ENCODE results near the gene UBE2J2. TPM values are rescaled to one million over a fixed set of nuclear protein-coding genes. Genes with fewer than 3 reads are reported as not detected.
A peak's percentile ranks its signal among the peaks of the same experiment; 100 is the strongest.

UBE2J2 gene
- polyA plus RNA-seq, 1 donor from 2014 or later: 79.7 TPM

DNA sequence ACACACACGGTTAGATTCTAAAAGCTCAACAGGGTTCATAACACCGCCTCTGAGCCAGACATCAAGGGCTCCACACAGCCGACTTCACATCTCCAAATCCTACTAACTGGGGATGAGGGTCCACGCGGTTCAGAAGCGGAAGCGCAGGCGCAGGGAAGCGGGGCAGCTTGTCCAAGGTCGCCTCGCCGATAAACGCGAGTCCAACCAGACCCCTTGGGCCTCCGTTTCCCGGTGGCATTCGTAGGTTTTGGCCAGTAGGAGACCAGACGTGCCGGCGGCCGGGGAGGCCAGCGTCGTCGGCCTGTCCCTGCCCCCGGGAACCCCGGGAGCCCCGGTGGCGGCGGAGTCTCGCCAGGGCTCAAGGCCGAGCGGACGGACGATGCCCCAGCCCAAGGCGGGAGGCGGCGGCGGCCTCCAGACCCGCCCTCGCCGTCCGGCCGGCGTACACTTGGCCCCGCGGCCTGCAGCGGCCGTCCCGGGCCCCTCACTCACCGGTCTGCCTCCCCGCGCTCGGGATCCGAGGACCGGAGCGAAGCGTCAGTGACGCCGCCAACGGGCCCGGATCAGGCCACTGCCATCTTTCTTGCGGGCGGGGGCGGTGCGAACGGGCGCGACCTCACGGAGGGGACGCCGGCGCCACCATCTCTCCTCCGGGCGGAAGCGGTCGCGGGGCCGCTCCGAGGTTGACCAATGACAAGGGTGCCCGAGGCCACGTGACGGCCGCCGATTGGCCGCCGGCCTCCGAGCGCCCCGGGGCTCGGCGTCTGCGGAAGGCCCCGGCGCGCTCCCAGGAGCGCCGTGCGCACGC is 42.0 kb downstream of the UBE2J2 start, which contains the start of gene SDF4:
SDF4 (minus strand) TSS at position 602 of the 808 bp plus-strand sequence. CDS start 3,229 bp downstream, outside the sequence.
- Histone ChIP-seq H3K9me2 (ENCODE audit: insufficient read depth, low read length) (no peaks in the 10 kb centered on the region), H3K36me3 (ENCODE audit: insufficient read depth, low read length) (no peaks in the 10 kb centered on the region), H3K4me3 (ENCODE audit: low read length) (peak within 1 kb of the TSS; percentile 94), H3K9ac (ENCODE audit: low read length) (peak within 1 kb of the TSS; percentile 87), H3F3A (ENCODE audit: insufficient read depth, low read length, poor library complexity, severe bottlenecking) (no peaks in the 10 kb centered on the region), H3K27ac (ENCODE audit: low read length) (peak within 1 kb of the TSS; percentile 74), H3K27me3 (ENCODE audit: insufficient read depth, low read depth, low read length) (no peaks in the 10 kb centered on the region), H3K4me2 (ENCODE audit: low read length) (peak within 1 kb of the TSS; percentile 95), H3K79me2 (replicated peaks; ENCODE audit: insufficient read depth, low read length) (peaks cover 24% of the 10 kb centered on the region), H2AFZ (ENCODE audit: low read depth, low read length) (peak within 1 kb of the TSS; percentile 41), H3K9me3 (ENCODE audit: low read length) (no peaks in the 10 kb centered on the region), H4K20me1 (ENCODE audit: insufficient read depth) (no peaks in the 10 kb centered on the region)
- TF ChIP-seq EZH2 (IDR thresholded peaks at IDR 0.05; ENCODE audit: borderline replicate concordance, insufficient read depth, low read length, poor library complexity, severe bottlenecking) (no peak), TAF1 (IDR thresholded peaks at IDR 0.05; ENCODE audit: low read depth) (peak; percentile 87), CTCF (IDR thresholded peaks at IDR 0.05; ENCODE audit: poor library complexity, severe bottlenecking) (no peak), RAD21 (conservative IDR thresholded peaks at IDR 0.05) (no peak), EP300 (conservative IDR thresholded peaks at IDR 0.05; ENCODE audit: poor library complexity, severe bottlenecking) (peak; percentile 36), POLR2AphosphoS5 (IDR thresholded peaks at IDR 0.05) (peak; percentile 73), SMC3 (conservative IDR thresholded peaks at IDR 0.05; ENCODE audit: poor library complexity) (peak; percentile 42), MXI1 (conservative IDR thresholded peaks at IDR 0.05; ENCODE audit: poor library complexity, severe bottlenecking) (peak; percentile 76)
- TF ChIP-seq, protein P1, sequence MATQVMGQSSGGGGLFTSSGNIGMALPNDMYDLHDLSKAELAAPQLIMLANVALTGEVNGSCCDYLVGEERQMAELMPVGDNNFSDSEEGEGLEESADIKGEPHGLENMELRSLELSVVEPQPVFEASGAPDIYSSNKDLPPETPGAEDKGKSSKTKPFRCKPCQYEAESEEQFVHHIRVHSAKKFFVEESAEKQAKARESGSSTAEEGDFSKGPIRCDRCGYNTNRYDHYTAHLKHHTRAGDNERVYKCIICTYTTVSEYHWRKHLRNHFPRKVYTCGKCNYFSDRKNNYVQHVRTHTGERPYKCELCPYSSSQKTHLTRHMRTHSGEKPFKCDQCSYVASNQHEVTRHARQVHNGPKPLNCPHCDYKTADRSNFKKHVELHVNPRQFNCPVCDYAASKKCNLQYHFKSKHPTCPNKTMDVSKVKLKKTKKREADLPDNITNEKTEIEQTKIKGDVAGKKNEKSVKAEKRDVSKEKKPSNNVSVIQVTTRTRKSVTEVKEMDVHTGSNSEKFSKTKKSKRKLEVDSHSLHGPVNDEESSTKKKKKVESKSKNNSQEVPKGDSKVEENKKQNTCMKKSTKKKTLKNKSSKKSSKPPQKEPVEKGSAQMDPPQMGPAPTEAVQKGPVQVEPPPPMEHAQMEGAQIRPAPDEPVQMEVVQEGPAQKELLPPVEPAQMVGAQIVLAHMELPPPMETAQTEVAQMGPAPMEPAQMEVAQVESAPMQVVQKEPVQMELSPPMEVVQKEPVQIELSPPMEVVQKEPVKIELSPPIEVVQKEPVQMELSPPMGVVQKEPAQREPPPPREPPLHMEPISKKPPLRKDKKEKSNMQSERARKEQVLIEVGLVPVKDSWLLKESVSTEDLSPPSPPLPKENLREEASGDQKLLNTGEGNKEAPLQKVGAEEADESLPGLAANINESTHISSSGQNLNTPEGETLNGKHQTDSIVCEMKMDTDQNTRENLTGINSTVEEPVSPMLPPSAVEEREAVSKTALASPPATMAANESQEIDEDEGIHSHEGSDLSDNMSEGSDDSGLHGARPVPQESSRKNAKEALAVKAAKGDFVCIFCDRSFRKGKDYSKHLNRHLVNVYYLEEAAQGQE (IDR thresholded peaks at IDR 0.05; ENCODE audit: borderline replicate concordance): peak; percentile 75

- Histone ChIP-seq H3K79me2 (replicated peaks; ENCODE audit: insufficient read depth, low read length) (peaks cover 24% of the 10 kb centered on the region), H3F3A (ENCODE audit: insufficient read depth, low read length, poor library complexity, severe bottlenecking) (no peaks in the 10 kb centered on the region), H3K9me3 (ENCODE audit: low read length) (no peaks in the 10 kb centered on the region), H3K27me3 (ENCODE audit: insufficient read depth, low read depth, low read length) (no peaks in the 10 kb centered on the region), H3K27ac (ENCODE audit: low read length) (peak overlapping the region; percentile 74), H3K9me2 (ENCODE audit: insufficient read depth, low read length) (no peaks in the 10 kb centered on the region), H3K4me2 (ENCODE audit: low read length) (peak overlapping the region; percentile 95), H4K20me1 (ENCODE audit: insufficient read depth) (no peaks in the 10 kb centered on the region), H3K9ac (ENCODE audit: low read length) (peak overlapping the region; percentile 87), H3K4me3 (ENCODE audit: low read length) (peak overlapping the region; percentile 94), H3K36me3 (ENCODE audit: insufficient read depth, low read length) (no peaks in the 10 kb centered on the region), H2AFZ (ENCODE audit: low read depth, low read length) (peak overlapping the region; percentile 41)
- TF ChIP-seq CTCF (IDR thresholded peaks at IDR 0.05; ENCODE audit: poor library complexity, severe bottlenecking): peak; percentile 18
- no peak for TF ChIP-seq EZH2 (IDR thresholded peaks at IDR 0.05; ENCODE audit: borderline replicate concordance, insufficient read depth, low read length, poor library complexity, severe bottlenecking)
Observed at GRCh38 chr1:1230656-1231399, 42.8 kb downstream of the UBE2J2 start.

Data from neural cell (in vitro differentiated cells).